Thoracic aorta (tissue), 2 donors: ENCODE measurements around the gene ERBB4. TPM values are rescaled to one million over a fixed set of nuclear protein-coding genes. Genes with fewer than 3 reads are reported as not detected.

Experiments used
- ATAC-seq: fragments of 150-250 bp; one replicate; pipeline ENCODE4 v1.8.0; 2017; ENCODE audit warnings: low read depth; ENCODE audit not compliant: insufficient number of reproducible peaks, low FRiP score
- DNase-seq: peaks from one replicate; pipeline ENCODE4 v3.0.0-alpha.2; 2020; ENCODE audit warnings: low spot score
- H3K27ac ChIP-seq, 2 donors: fragments of 200-600 bp; sonication (generic); 1 replicate in 1 of 2; 2 replicates in 1 of 2; pipeline ENCODE4 v1.5.1; 2016; ENCODE audit warnings: mild to moderate bottlenecking in 2 of 2, moderate library complexity in 2 of 2
- H3K27me3 ChIP-seq: fragments of 200-600 bp; sonication (generic); replicated peaks from 2 replicates; pipeline ENCODE4 v1.6.0; 2016; ENCODE audit warnings: mild to moderate bottlenecking; ENCODE audit not compliant: insufficient read depth
- H3K36me3 ChIP-seq: fragments of 200-600 bp; sonication (generic); one replicate; pipeline ENCODE4 v1.5.1; 2016
- H3K4me1 ChIP-seq, 2 donors: fragments of 200-600 bp; sonication (generic); 1 replicate in 1 of 2; 2 replicates in 1 of 2; pipeline versions ENCODE4 v1.5.1 to v1.6.0; 2016; ENCODE audit warnings: low read depth in 2 of 2, mild to moderate bottlenecking in 1 of 2; ENCODE audit not compliant: control insufficient read depth in 1 of 2
- H3K4me3 ChIP-seq: fragments of 200-600 bp; sonication (generic); 2 replicates; pipeline ENCODE4 v1.5.1; 2016; ENCODE audit warnings: mild to moderate bottlenecking
- H3K9me3 ChIP-seq: fragments of 200-600 bp; sonication (generic); 2 replicates; pipeline ENCODE4 v1.5.1; 2016
- CTCF ChIP-seq: fragments of 200-600 bp; sonication (generic); IDR thresholded peaks from one replicate; pipeline ENCODE4 v1.5.1; 2019; ENCODE audit warnings: antibody characterized with exemption
- total RNA-seq, 2 donors: library from RNA; depleted of rRNA; stranded (reverse); fragments of >200 nt; gene quantifications; one replicate each; pipeline versions ENCODE4 v1.1.0 to v1.2.3, GENCODE V29; 2016

Gene ERBB4
- total RNA-seq, 2 donors from 2014 or later: 15.7 to 29.3 TPM

GRCh38 chr2:211837706-211838105 lies 700.9 kb downstream of the ERBB4 start:
- no peaks in the 10 kb centered on the region for H3K9me3 ChIP-seq
- no peak for DNase-seq
- H3K4me1 ChIP-seq: no peaks in the 10 kb centered on the region
- no peaks in the 10 kb centered on the region for H3K36me3 ChIP-seq
- no peak overlapping the region for H3K4me3 ChIP-seq
- no peak overlapping the region for H3K27ac ChIP-seq
- no peak for ATAC-seq
- no peak for TF ChIP-seq CTCF
- H3K27me3 ChIP-seq: no peaks in the 10 kb centered on the region

DNA sequence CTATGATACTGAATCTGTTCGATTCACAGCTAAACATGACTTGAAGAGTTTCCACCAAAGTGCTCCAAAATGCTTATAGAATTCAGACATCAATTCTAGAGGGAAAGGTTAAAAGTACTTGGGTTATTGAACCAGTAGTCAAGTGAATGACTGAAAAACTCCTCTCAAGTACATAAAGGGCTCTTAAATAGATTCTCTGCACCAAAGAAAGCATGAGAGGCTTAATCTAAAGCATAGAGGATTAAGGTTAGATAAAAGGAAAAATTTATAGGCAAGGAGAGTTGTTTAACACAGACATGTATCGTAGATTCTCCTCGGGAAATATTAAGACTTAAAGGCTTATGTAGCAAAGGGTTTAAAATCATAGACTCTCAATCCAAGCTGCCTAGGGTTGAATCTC lies 701.4 kb downstream of the ERBB4 start:
- H3K9me3 ChIP-seq: no peaks in the 10 kb centered on the region
- no peaks in the 10 kb centered on the region for H3K27me3 ChIP-seq
- no peak for TF ChIP-seq CTCF
- H3K4me1 ChIP-seq: no peaks in the 10 kb centered on the region
- ATAC-seq (no peak), DNase-seq (no peak)
- no peak overlapping the region for H3K27ac ChIP-seq
- no peak overlapping the region for H3K4me3 ChIP-seq
- H3K36me3 ChIP-seq: no peaks in the 10 kb centered on the region

DNA sequence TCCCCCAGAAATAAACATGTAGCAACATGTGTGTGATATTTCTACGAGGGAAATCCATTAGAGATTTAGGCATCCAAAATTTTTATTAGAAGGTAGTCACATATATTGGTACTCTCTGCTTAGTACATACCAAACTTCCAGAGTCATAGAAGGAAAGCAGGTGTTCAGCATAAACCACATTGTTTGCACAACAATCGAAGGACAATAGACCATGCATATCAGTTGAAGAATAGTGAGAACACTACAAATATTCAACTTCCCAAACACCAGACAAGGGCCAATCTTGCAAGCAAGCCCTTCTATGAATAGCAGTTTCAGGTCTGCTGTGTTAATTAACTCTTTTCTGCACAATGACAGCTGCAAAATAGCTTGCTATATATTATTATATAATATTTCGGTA lies 702.2 kb downstream of the ERBB4 start:
- DNase-seq (no peak), ATAC-seq (no peak)
- Histone ChIP-seq H3K4me3 (no peak overlapping the region), H3K27me3 (no peaks in the 10 kb centered on the region), H3K27ac (no peak overlapping the region), H3K9me3 (no peaks in the 10 kb centered on the region), H3K36me3 (no peaks in the 10 kb centered on the region), H3K4me1 (no peaks in the 10 kb centered on the region)
- no peak for TF ChIP-seq CTCF

DNA sequence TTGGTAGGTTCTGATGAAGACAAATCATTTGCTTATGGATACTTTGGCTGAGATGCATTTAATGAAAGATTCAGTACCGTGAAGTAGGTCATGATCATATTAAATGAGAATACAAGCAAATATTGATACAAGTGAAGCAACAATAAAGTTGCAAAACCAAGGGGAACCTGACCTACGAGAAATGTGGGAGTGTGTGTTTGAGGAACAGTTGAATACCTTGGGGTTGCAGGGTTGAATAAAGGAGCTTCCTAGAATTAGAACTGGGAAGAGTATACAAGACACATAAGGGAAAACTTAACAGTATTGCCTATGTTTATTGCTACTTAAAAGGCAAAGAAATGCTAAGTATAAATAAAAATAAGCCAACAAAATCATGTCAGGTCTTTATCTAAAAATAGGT lies 702.9 kb downstream of the ERBB4 start:
- no peak overlapping the region for H3K4me3 ChIP-seq
- no peak for TF ChIP-seq CTCF
- no peaks in the 10 kb centered on the region for H3K36me3 ChIP-seq
- no peaks in the 10 kb centered on the region for H3K9me3 ChIP-seq
- no peak for DNase-seq
- H3K27me3 ChIP-seq: no peaks in the 10 kb centered on the region
- no peak overlapping the region for H3K27ac ChIP-seq
- H3K4me1 ChIP-seq: no peaks in the 10 kb centered on the region
- ATAC-seq: no peak

GRCh38 chr2:211833582-211834279 lies 704.9 kb downstream of the ERBB4 start:
- no peak for TF ChIP-seq CTCF
- Histone ChIP-seq H3K36me3 (no peaks in the 10 kb centered on the region), H3K4me3 (no peak overlapping the region), H3K9me3 (no peaks in the 10 kb centered on the region), H3K27me3 (no peaks in the 10 kb centered on the region), H3K27ac (no peak overlapping the region), H3K4me1 (no peaks in the 10 kb centered on the region)
- ATAC-seq (no peak), DNase-seq (no peak)
